22Rv1 (cell line): Measurements from ENCODE around the gene RPL3.

Source experiments
- ZFX ChIP-seq: fragments of 450-650 bp; IDR thresholded peaks from 2 replicates; pipeline ENCODE4 v1.6.1; 2017; ENCODE audit warnings: antibody characterized with exemption, borderline replicate concordance
- TF ChIP-seq, protein P1 (sequence below): fragments of 450-650 bp; IDR thresholded peaks from 2 replicates; pipeline ENCODE4 v1.5.1; 2017; ENCODE audit warnings: mild to moderate bottlenecking

DNA sequence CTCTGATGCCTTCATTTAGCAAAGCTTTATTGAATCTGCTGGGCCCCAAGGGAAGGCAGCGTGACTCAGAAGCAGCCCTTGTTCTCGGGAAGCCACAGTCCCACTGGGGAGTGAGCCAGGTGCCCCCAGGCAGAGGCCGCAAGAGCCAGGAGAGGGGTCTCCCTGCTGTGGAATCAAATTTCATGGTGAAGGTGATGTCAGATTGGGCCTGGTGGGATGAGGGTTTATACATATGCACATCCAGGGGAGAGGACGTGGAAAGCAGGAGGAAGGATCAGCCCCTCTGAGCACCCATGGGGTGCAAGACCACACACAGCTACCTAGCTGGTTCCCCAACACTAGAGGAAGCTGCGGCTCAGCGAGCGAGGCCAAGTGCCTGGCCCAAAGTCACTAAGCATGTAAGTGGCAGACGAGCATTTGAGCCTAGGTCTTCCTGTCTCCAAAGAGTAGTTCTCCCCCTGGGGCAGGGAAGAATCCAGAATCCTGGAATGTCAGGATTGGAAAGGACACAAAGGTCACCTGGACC is 32.3 kb upstream of the RPL3 start:
- TF ChIP-seq, protein P1, sequence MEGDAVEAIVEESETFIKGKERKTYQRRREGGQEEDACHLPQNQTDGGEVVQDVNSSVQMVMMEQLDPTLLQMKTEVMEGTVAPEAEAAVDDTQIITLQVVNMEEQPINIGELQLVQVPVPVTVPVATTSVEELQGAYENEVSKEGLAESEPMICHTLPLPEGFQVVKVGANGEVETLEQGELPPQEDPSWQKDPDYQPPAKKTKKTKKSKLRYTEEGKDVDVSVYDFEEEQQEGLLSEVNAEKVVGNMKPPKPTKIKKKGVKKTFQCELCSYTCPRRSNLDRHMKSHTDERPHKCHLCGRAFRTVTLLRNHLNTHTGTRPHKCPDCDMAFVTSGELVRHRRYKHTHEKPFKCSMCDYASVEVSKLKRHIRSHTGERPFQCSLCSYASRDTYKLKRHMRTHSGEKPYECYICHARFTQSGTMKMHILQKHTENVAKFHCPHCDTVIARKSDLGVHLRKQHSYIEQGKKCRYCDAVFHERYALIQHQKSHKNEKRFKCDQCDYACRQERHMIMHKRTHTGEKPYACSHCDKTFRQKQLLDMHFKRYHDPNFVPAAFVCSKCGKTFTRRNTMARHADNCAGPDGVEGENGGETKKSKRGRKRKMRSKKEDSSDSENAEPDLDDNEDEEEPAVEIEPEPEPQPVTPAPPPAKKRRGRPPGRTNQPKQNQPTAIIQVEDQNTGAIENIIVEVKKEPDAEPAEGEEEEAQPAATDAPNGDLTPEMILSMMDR, result no peak
- no peak for TF ChIP-seq ZFX
